GM18508 (cell line): ENCODE results near the gene SLC25A51.
A peak's percentile ranks its signal among the peaks of the same experiment; 100 is the strongest.

ENCODE experiments used
- ATAC-seq: cut with Tn5 transposase; IDR thresholded peaks from one replicate; pipeline ENCODE4 v1.9.1; 2021; ENCODE audit warnings: moderate number of reproducible peaks; ENCODE audit not compliant: insufficient read depth, unreplicated experiment

SLC25A51 gene, protein sequence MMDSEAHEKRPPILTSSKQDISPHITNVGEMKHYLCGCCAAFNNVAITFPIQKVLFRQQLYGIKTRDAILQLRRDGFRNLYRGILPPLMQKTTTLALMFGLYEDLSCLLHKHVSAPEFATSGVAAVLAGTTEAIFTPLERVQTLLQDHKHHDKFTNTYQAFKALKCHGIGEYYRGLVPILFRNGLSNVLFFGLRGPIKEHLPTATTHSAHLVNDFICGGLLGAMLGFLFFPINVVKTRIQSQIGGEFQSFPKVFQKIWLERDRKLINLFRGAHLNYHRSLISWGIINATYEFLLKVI

DNA sequence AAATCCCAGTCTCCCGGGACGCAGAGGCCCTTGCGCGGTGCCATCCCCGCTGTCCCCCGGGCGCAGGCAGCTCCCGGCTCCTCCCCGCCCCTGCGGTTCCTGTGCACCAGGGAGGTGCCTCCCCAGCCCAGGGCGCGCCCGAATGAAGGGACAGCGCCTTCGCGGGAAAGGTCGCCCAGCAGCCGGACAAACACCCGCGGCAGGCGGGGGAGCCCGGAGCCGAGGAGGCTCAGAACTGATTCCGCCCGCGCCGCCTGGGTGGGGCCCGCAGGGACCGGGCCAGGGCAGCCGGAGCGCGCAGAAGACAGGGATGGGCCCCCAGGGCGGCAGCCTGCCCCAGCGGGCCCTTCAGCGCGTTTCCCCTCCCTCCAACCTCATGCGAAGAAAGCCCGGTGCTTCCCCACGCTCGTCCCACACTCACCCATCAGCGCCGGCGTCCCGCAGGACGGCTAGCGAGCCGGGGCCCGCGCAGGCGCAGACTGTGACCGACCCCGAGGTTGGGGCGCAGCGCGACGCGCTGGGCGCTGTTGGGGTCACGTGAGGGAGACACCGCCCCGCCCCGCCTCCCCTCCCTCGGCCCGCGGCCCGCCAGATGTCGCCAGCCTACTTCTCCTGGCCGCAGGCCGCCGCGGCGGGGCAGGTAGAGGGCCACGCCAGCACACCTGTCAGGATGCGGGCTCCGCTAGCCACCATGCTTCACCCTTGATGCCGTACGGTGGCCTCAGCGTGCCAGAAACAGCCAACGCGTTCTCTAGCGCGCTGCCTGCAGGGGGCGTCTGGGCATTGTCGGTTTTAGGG is at the start of gene SLC25A51:
TSS of gene SLC25A51 (minus strand) at position 481 of the 798 bp plus-strand sequence. CDS start 15,577 bp downstream, outside the sequence.
- peak; percentile 64 for ATAC-seq

DNA sequence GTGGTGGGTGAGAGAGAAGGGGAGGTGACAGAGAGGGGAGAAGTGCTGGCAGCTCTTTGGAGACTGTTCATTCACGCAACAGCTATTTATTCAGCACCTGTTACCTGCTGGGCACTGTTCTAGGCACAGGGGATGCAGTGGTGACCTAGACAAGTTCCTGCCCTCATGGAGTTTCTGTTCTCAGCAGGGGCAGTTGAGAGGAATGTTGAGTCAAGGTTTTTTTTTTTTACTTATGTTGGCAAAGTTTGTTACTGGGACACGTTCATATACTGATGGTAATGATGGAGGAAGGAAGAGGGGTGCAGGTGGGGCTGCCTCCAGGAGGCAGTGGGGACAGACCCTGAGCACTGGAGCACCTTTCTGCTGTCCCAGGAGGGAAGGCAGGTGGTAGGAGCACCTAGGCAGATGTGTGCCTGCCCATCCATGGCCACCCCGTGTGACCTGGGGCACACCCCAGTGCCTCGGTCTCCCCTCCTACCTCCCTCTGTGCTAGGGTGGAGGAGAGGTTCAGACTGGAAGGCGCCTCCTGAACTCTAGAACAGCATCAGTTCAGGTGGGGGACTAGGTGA is 49.4 kb upstream of the SLC25A51 start:
- ATAC-seq: no peak

DNA sequence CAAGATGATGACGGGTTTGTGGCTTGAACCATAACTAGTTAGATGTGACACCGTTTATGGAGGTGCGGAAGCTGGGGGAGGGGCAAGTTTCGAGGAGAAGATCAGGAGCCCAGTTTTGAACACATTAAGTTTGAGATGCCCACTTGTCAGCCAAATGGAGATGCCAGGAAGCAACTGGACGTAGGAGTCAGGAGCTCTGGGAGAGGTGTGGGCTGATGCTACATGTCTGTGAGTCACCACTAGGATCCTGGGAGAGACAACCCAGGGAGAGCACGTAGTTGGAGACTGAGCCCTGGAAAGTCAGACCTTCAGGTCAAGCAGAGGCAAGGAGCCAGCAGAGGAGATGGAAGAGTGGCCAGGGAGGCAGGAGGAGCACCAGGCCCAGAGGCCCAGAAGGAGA is 48.8 kb upstream of the SLC25A51 start:
- no peak for ATAC-seq

DNA sequence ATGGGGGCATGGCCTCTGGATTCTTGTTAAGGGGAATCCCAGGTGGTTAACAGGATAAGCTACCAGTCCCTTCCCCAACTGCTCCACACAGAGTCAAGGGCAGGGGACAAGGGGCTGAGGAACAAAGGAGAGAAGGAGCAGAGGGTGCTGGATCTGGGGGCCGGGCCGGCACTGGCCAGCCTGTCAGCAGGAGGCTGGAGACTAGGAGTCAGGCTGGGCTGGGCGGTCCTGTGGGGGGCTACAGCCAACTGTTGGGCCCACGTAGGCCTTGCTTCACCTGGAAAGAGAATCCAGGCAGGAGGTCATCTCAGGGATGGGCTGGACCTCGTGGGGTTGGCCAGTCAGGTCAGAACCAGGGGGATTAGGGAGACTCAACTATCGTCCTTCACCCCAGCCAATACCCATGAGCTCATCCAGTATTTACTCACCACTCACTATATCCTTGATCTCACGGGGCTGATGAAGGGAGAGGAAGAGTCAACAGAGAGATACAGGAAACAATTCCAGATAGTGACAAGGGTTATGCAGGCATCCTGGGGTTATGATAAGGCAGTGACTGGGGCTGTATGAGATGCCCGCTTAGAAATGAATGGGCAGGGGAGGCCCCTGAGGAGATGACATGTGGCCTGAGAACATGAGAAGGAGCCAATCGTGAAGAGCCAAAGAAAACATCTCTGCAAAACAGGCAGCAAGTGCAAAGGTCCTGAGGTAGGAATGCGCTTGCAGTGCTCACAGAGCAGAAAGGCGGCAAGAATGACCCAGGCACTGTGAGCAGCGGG is 47.9 kb upstream of the SLC25A51 start:
- no peak for ATAC-seq

DNA sequence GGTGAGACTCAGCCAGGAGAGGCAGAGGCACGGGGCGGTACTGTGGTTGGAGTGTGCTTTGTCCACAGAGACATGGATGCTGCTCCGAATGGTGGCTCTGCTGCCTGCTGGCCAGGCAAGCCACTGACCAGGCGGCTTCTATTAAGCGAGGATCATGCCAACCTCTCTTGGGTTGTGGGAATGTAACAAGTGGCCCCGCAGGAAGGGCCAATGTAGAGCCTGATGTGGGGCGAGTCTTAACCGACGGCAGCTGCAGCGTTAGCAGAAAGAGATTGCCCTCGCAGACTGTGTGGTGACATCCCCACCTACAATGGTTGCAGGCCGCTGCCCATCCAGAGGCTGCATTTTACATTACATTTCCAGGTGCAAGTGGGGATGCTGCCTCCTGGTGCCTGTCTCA is 46.6 kb upstream of the SLC25A51 start:
- no peak for ATAC-seq

DNA sequence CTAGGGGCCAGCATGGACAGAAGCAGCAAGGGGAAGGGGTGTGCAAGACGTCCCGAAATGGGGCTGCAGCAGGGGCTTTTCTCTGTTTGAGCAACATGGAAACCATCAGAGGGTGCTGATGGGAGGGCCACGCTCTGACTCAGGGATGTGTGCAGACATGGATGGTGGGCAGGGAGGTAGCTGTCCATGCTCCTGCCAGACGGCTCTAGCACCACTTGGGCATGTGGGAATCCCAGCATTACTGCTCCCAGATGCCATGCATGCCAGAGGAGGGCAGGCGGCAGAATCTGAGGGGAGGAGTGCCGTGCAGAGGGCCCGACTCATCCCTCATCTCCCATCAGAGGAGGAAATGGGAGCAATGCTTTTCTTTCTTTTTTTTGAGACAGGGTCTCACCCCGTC is 45.6 kb upstream of the SLC25A51 start:
- ATAC-seq: no peak

DNA sequence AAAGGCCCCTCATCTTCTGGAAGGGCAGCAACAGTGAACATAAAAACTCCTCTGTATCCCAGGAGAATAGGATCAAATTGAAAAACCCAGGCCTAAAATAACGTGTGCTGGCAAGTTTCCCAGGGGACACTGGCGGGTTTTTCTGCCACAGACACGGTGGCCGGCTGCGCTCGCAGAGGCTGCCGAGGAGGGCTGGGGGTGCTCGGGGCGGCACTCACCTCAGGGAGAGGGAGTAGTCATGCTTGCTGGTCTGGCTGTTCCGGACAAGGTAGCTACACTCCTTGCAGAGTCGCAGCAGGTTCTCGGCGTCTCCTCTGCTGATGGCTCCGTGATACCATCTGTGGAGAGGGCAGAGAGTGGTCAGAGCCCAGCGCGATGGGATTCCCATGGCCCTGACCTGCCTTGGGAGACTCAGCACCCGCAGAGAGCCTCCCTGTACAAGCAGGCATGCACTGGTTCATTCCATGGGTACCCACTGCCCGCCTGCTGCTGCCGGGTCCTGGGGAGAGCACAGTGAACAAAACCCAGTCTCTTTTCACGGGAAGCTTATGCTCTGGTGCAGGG is 44.6 kb upstream of the SLC25A51 start:
- ATAC-seq: no peak

DNA sequence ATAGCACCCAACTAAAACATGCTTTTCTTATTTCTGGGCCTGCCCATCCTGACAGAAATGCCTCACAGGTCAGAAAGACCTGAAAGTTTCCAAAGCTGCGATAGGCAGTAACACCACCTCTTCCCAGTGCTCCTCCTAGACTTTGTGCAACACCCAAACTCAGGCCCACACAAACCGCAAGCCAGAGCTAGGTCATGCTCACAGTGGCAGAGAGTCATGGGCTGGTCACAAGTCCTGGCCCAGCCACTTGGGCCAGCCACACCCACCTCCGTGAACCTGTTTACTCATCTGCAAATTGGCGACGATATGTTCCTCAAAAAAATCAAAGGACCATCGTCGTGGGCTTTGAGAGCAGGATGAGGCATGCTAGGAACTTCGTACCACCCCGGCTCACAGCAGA is 44.0 kb upstream of the SLC25A51 start:
- ATAC-seq: no peak

DNA sequence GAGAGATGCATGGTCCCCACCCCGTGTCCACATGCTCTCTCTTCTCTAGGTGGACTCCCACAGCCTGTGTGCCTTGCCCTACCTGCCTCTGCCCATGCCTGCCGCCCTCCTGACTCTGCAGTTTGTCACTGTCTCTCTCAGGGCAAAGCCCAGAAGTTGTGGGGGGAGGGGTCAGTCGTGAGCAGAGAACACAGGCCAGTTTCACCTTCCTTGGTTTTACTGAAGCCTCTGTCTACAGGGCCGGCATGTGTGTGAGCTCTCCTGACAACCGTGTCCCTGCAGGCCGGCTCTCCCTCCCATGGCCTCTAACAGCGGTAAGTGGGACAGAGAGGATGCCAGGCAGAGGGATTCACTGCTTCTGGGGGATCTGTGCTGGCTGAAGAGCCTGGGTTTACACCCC is 43.5 kb upstream of the SLC25A51 start:
- no peak for ATAC-seq

DNA sequence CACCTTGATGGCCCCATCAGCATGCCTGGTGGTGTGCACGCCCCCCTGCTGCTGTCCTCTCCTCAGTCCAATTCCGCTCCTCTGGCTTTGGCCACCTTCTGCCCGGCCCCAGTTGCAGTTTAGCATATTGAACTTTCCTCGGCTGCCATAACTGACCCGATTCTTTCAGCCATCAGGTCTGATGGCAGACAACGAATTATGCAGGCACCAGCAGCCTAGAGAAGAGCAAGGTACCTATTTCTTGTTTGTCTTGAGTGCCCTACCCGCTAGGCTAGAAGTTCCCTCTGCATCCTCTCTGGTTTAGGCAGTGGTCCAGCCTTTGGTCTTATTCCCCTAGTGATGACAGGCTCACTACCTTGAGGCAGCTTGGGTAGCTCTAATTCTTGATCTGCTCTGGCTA is 43.0 kb upstream of the SLC25A51 start:
- no peak for ATAC-seq

DNA sequence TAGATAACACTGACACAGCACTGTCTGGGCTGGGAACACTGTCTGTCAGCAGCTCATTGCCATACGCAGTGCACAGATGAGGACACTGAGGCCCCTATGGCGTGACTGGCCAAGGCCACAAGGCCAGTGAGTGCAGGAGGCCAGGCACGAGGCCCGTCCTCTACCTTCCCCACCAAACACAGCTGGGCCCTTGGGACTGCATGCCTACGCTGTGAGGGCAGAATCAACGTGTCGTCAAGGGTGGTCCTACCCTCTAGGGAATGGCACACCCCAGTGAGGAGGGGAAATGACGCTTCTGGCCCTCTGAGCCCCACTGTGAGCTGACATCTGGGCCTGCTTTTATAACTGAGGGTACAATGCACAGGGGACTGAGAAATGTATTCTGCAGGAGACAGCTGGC is 42.1 kb upstream of the SLC25A51 start:
- no peak for ATAC-seq

DNA sequence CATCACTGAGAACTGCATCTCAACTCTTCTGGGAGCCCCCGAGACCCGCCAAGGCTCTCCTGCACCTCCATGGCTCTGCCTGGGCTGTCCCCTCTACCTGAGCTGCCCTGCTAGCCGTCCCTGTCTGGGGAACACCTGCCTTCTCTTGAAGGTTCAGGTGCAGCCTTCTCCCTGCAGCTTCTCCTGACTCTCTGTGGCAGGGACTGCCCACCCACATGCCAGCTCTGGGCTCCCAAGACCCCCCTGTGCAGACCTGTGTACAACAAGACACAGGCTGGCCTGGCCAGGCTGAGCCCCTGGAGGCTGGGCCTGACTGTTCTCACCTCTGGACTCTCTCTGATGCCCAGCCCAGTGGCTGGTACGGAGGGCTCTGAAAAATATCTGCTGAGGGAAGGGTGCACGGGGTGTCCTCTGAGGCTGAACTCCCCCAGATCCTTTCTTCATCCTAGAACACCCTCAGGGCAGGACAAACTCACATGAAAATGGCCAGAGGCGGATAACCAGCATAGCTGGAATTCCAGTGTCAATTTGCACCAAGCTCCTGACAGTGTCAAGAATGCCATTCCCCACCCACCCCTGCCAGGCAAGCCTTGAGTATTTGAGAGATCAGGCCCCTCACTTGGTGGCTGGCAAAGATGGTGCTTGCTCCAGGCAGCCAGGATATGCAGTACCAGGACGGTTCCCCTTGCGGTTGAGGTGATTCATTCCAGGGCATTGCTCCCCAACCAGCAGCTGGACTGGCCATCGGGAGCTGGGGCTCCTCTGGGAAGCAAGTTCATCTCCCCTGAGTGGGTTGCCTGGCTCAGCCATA is 40.9 kb upstream of the SLC25A51 start:
- no peak for ATAC-seq

DNA sequence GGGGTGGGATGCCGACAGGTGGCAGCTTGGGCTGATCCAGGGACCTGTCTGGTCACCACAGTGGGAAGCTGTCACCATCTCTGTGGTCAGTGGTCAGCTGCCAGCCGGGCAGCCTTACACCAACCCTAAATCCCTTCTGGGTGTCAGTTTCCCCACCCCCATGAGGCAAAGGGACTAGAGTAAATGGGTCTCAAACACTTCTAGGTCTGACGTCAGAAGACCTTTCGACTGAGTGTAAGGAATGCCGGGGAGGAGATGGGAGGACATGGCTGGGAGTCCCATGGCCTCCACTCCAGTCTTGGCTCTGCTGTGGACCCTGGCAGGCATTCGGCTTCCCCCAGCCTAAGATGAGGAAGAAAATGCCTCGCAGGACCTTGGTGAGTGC is 40.3 kb upstream of the SLC25A51 start:
- ATAC-seq: no peak

DNA sequence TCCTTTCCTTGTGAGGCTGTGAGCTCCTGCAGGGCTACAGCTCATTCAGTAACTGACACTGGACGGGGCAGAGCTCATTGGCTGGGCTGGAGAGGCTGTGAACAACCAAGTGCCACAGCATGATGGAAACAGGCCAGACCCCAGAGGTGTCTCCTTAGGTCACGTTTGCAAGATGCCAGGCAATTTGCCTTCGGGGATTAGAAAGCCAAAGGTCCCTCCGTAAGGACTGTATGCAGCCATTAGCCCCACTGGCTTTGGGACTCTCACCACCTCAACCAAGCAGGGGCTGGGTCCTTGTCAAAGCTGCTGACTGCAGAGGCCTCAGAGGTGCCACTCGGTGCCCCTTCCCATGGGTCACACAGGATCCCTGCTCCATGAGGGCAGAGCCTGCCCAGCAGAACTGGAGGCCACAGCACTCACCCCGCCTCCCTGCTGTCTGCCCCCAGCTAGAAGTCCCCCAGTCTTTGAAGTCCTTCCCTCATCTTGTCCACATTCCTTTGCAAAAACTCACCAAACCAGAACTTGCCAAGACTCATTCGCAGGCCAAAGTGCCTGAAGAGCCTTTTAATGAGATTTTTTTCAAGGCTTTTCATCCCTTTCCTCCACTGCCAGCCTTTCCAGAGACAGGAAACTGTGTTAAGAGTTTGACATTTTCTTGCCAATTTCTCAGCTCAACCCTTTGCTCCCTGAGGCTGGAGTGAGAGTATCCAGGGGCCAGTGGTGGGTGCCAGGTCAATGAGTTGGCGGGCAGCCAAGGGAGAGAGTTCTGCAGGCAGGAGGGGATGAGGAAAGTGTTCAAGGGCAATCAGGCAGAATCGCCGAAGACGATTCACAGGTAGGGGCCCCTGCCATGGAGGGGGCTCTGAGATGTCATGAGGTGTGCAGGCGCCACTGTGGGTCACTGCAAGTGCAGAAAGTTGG is 39.7 kb upstream of the SLC25A51 start:
- ATAC-seq: no peak

DNA sequence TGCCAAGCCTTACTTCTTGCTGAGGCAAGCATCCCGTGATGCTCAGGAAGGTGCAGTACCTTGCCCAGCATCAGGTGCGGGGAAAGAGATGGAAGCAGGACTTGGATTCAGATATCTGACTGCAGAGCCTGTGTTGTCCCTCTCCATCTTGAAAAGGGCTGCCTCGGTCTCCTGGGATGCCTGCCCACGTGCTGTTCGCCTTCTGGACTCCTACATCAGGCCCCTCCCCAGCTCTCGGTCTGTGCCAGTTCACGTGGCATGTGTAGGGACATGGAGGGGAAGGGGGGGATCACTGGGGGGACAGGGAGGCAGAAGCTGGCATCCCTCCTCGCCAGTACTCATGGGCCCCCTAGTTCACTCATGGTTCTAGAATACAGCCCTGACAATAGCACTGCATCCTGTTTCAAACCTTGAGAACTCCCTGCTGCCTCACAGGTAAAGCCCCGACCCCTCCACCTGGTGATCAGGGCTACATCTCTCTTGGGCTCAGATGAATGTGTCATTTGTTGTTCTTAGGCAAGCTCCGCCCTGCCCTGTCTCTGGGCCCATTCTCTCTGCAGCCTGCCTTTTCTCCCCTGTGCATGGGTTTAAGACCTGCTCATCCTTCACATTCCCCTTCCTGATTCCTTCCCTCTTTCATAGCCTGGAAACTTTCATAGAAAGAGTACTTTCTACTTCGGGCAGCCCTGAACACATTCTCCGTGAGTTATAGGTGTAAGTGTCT is 38.9 kb upstream of the SLC25A51 start:
- ATAC-seq: no peak

DNA sequence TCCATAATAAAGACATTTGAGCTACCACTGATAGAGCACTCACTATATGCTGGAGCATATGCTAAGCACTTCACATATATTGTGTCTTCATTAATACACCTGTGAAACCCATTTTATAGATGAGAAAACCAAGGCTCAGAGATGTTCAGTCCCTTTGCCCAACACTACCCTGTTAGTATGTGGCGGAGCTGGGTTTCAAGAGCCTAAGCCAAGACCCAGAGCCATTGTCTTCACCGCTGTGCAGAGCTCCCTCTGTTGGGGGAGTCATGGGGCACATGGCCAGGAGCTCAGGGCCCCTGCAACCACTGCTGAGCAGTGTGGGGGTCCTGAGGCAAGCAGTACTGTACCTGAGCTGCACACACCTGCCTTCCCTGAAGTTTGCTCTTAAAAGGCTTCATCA is 37.3 kb upstream of the SLC25A51 start:
- no peak for ATAC-seq

DNA sequence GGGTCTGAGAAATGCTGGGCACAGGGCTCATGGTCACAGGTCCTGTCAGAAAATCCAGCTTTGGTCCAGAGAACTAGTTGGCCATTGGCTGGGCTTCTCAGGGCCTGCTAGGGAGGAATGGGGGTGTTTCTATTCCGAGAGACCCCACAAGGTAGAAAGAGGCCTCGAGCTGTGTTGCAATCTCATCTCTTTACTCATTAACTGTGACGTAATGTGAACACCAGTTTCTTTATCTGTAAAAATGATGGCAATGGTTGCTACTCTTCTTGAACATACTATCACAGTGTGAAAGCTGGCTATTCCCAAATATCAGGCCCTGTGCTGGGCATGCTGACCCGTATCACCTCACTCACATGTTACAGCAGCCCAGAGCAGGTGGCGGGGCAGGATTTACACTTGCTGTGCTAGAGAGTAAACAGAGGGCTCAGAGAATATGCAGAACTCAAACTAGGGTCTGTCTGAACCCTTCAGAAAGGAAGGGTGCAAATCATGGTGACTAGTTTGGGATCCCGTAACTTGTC is 35.7 kb upstream of the SLC25A51 start:
- no peak for ATAC-seq
